Stomach (tissue), 9 donors: ENCODE results near the gene LRRC4C. TPM values are rescaled to one million over a fixed set of nuclear protein-coding genes. Genes with fewer than 3 reads are reported as not detected.

Source experiments
- DNase-seq, 2 donors: peaks; one replicate each; pipeline versions ENCODE4 v3.0.0 to v3.0.0-alpha.2; 2013 to 2019
- H3K27ac ChIP-seq, 5 donors: fragments of 200-600 bp in 4 of 5; sonication (generic) in 4 of 5; one replicate each; pipeline ENCODE4 v1.5.1; 2013 to 2019; ENCODE audit warnings: mild to moderate bottlenecking in 1 of 5, moderate library complexity in 1 of 5
- H3K27me3 ChIP-seq, 3 donors: fragments of 200-600 bp; sonication (generic); one replicate each; pipeline ENCODE4 v1.5.1; 2017 to 2019; ENCODE audit warnings: mixed run types in 1 of 3
- H3K36me3 ChIP-seq, 4 donors: fragments of 200-600 bp; sonication (generic); 1 replicate in 3 of 4; 2 replicates in 1 of 4; pipeline ENCODE4 v1.5.1; 2016 to 2019
- H3K4me1 ChIP-seq, 4 donors: fragments of 200-600 bp; sonication (generic); one replicate each; pipeline ENCODE4 v1.5.1; 2016 to 2019
- H3K4me3 ChIP-seq, 4 donors: fragments of 200-600 bp; sonication (generic) in 3 of 4; one replicate each; pipeline ENCODE4 v1.5.1; 2016 to 2019; ENCODE audit warnings: mild to moderate bottlenecking in 1 of 4
- H3K9me3 ChIP-seq, 4 donors: fragments of 200-600 bp; sonication (generic); one replicate each; pipeline ENCODE4 v1.5.1; 2016 to 2019
- CTCF ChIP-seq, 7 experiments: fragments of 450-650 bp in 4 of 7; fragments of 200-600 bp in 3 of 7; sonication (generic) in 3 of 7; IDR thresholded peaks; one replicate each; pipeline ENCODE4 v1.5.1; 2016 to 2019; ENCODE audit warnings: antibody characterized with exemption in 7 of 7, control low read depth in 2 of 7, mild to moderate bottlenecking in 1 of 7
- EP300 ChIP-seq: sonication (generic); formaldehyde crosslinking; IDR thresholded peaks from one replicate; pipeline ENCODE4 v1.6.1; 2017; ENCODE audit warnings: antibody characterized with exemption
- POLR2A ChIP-seq, 4 donors: fragments of 450-650 bp; IDR thresholded peaks; one replicate each; pipeline ENCODE4 v1.6.1; 2016; ENCODE audit warnings: antibody characterized with exemption in 4 of 4, control low read depth in 2 of 4, mild to moderate bottlenecking in 1 of 4, moderate library complexity in 1 of 4
- POLR2AphosphoS5 ChIP-seq, 3 donors: sonication (generic); formaldehyde crosslinking; IDR thresholded peaks; one replicate each; pipeline ENCODE4 v1.6.1; 2016; ENCODE audit warnings: antibody characterized with exemption in 3 of 3
- WGBS, 5 donors: extraction: QIAGEN DNeasy Blood & Tissue Kit in 3 of 5; methylation state at CpG; one replicate each; pipeline versions ENCODE4 v1.1.5 to v1.1.7; 2013 to 2018; 5-methylcytosine and 5-hydroxymethylcytosine counted together
- intact Hi-C: fragments of 100-400 bp; cut with DNase I; formaldehyde crosslinking; loops from one replicate; pipeline ENCODE4 v1.15.1; 2023; ENCODE audit warnings: low total_unique reads
- polyA plus RNA-seq, 3 donors: library from polyadenylated mRNA; stranded (reverse); fragments of 200-250 nt; gene quantifications; one replicate each; pipeline ENCODE4 v1.2.3, GENCODE V29; 2013
- total RNA-seq, 5 donors: library from RNA; depleted of rRNA; stranded (reverse); fragments of >200 nt; gene quantifications; one replicate each; pipeline versions ENCODE4 v1.1.0 to v1.2.3, GENCODE V29; 2014 to 2016
- donor health status: healthy with polysubstance abuse.
- donor health status: Bipolar disorder and iron deficiency.
- donor health status: healthy.

LRRC4C gene
- total and polyA plus RNA-seq, 8 donors, result 0.31 to 3.3 (median 0.45) TPM; not detected in 4

DNA sequence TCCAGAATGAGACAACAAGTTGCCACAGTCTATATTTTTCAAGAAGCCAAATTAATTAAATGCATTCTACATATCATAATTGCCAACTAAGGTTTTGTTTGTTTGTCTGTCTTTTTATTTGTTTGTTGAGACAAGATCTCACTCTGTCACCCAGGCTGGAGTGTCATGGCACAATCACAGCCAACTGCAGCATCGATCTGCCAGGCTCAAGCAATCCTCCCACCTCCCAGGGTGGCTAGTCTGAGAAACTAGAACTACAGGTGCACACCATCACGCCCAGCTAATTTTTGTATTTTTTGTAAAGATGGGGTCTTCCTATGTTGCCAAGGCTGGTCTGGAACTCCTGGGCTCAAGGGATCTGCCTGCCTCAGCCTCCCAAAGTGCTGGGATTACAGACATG lies 140.0 kb downstream of the LRRC4C start:
- TF ChIP-seq CTCF (IDR thresholded peaks at IDR 0.05) (no peak), POLR2AphosphoS5 (IDR thresholded peaks at IDR 0.05) (no peak), POLR2A (IDR thresholded peaks at IDR 0.05) (no peak), EP300 (no peak)
- Histone ChIP-seq H3K4me1 (no peaks in the 10 kb centered on the region), H3K27me3 (no peaks in the 10 kb centered on the region), H3K4me3 (no peak overlapping the region), H3K27ac (no peak overlapping the region), H3K9me3 (no peaks in the 10 kb centered on the region), H3K36me3 (no peaks in the 10 kb centered on the region)
- intact Hi-C loops, result no loop called here
- DNase-seq, result no peak
- 68 to 84% (median 80%) methylated on average over 2 of the region's 2 CpGs for WGBS, 5 donors

GRCh38 chr11:41316751-41317150 lies 142.7 kb downstream of the LRRC4C start:
- 62 to 78% (median 72%) methylated on average over 2 of the region's 2 CpGs for WGBS, 5 donors

GRCh38 chr11:41313226-41313625 lies 146.2 kb downstream of the LRRC4C start:
- no peaks in the 10 kb centered on the region for H3K27me3 ChIP-seq
- no peaks in the 10 kb centered on the region for H3K36me3 ChIP-seq
- H3K4me3 ChIP-seq, result no peak overlapping the region
- TF ChIP-seq EP300 (no peak), POLR2A (IDR thresholded peaks at IDR 0.05) (no peak), CTCF (IDR thresholded peaks at IDR 0.05) (no peak), POLR2AphosphoS5 (IDR thresholded peaks at IDR 0.05) (no peak)
- intact Hi-C loops, result no loop called here
- no peak overlapping the region for H3K27ac ChIP-seq
- H3K4me1 ChIP-seq, result no peaks in the 10 kb centered on the region
- no peaks in the 10 kb centered on the region for H3K9me3 ChIP-seq
- DNase-seq, result no peak
- WGBS, 5 donors, result 59 to 85% (median 73%) methylated on average over 1 of the region's 1 CpG

More at GRCh38 chr11:41316751-41317150, 142.7 kb downstream of the LRRC4C start:
- H3K27me3 ChIP-seq, result no peaks in the 10 kb centered on the region
- no peaks in the 10 kb centered on the region for H3K36me3 ChIP-seq
- H3K9me3 ChIP-seq, result no peaks in the 10 kb centered on the region
- intact Hi-C loops, result no loop called here
- H3K4me1 ChIP-seq, result no peaks in the 10 kb centered on the region
- H3K27ac ChIP-seq, result no peak overlapping the region
- TF ChIP-seq EP300 (no peak), POLR2AphosphoS5 (IDR thresholded peaks at IDR 0.05) (no peak), POLR2A (IDR thresholded peaks at IDR 0.05) (no peak), CTCF (IDR thresholded peaks at IDR 0.05) (no peak)
- no peak overlapping the region for H3K4me3 ChIP-seq
- DNase-seq, result no peak

- no peaks in the 10 kb centered on the region for H3K36me3 ChIP-seq
- no peaks in the 10 kb centered on the region for H3K27me3 ChIP-seq
- H3K9me3 ChIP-seq, result no peaks in the 10 kb centered on the region
- H3K4me3 ChIP-seq, result no peak overlapping the region
- TF ChIP-seq CTCF (IDR thresholded peaks at IDR 0.05) (no peak), POLR2AphosphoS5 (IDR thresholded peaks at IDR 0.05) (no peak), EP300 (no peak), POLR2A (IDR thresholded peaks at IDR 0.05) (no peak)
- DNase-seq, result no peak
- no peaks in the 10 kb centered on the region for H3K4me1 ChIP-seq
- WGBS, 5 donors, result 56 to 68% (median 60%) methylated on average over 4 of the region's 4 CpGs
- no peak overlapping the region for H3K27ac ChIP-seq
- intact Hi-C loops, result no loop called here
These were observed 149.7 kb downstream of the LRRC4C start for GRCh38 chr11:41309716-41310115.
